Neural cell (in vitro differentiated cells): ENCODE measurements around the gene RGS6. TPM values are rescaled to one million over a fixed set of nuclear protein-coding genes. Genes with fewer than 3 reads are reported as not detected.

Experiments used
- H2AFZ ChIP-seq: fragments of 200-600, 300-800 bp; sonication (generic), shearing (Covaris generic); 2 replicates; pipeline ENCODE4 v1.6.0; 2014; ENCODE audit warnings: low read depth, mild to moderate bottlenecking, antibody characterized with exemption, low read length, moderate library complexity
- H3F3A ChIP-seq: fragments of 200-600 bp; shearing (Covaris generic); 2 replicates; pipeline ENCODE4 v1.6.1; 2016; ENCODE audit warnings: mild to moderate bottlenecking, moderate library complexity, mixed read lengths, antibody characterized with exemption, low read length; ENCODE audit not compliant: insufficient read depth, poor library complexity, severe bottlenecking
- H3K27ac ChIP-seq: fragments of 200-600, 300-800 bp; sonication (generic), shearing (Covaris generic); 2 replicates; pipeline ENCODE4 v1.5.1; 2014; ENCODE audit warnings: mild to moderate bottlenecking, low read length, moderate library complexity
- H3K27me3 ChIP-seq: fragments of 300-800, 200-600 bp; sonication (generic), shearing (Covaris generic); 2 replicates; pipeline ENCODE4 v1.6.0; 2014; ENCODE audit warnings: mild to moderate bottlenecking, low read depth, low read length, moderate library complexity; ENCODE audit not compliant: insufficient read depth
- H3K36me3 ChIP-seq: fragments of 300-800, 200-600 bp; sonication (generic), shearing (Covaris generic); 2 replicates; pipeline ENCODE4 v1.5.1; 2014; ENCODE audit warnings: mild to moderate bottlenecking, antibody characterized with exemption, low read length, moderate library complexity; ENCODE audit not compliant: insufficient read depth
- H3K4me2 ChIP-seq: fragments of 300-800, 200-600 bp; sonication (generic), shearing (Covaris generic); 2 replicates; pipeline ENCODE4 v1.6.0; 2014; ENCODE audit warnings: mild to moderate bottlenecking, low read length
- H3K4me3 ChIP-seq: fragments of 300-800, 200-600 bp; sonication (generic), shearing (Covaris generic); 2 replicates; pipeline ENCODE4 v1.5.1; 2014; ENCODE audit warnings: mild to moderate bottlenecking, low read length, moderate library complexity
- H3K79me2 ChIP-seq: fragments of 200-600 bp; shearing (Covaris generic); replicated peaks from 2 replicates; pipeline ENCODE4 v1.6.0; 2014; ENCODE audit warnings: mild to moderate bottlenecking, low read length, moderate library complexity; ENCODE audit not compliant: insufficient read depth
- H3K9ac ChIP-seq: fragments of 300-800, 200-600 bp; sonication (generic), shearing (Covaris generic); 2 replicates; pipeline ENCODE4 v1.6.1; 2016; ENCODE audit warnings: mild to moderate bottlenecking, low read length, mixed read lengths
- H3K9me2 ChIP-seq: fragments of 200-600 bp; shearing (Covaris generic); 2 replicates; pipeline ENCODE4 v1.6.1; 2016; ENCODE audit warnings: mild to moderate bottlenecking, low read length, mixed read lengths; ENCODE audit not compliant: insufficient read depth
- H3K9me3 ChIP-seq: fragments of 200-600, 300-800 bp; sonication (generic), shearing (Covaris generic); 2 replicates; pipeline ENCODE4 v1.6.1; 2016; ENCODE audit warnings: mild to moderate bottlenecking, mixed run types, low read length, moderate library complexity, mixed read lengths
- H4K20me1 ChIP-seq: fragments of 200-600 bp; shearing (Covaris generic); 2 replicates; pipeline ENCODE4 v1.6.1; 2016; ENCODE audit warnings: mild to moderate bottlenecking, mixed run types; ENCODE audit not compliant: insufficient read depth
- EP300 ChIP-seq: fragments of 450-650 bp; conservative IDR thresholded peaks from 2 replicates; pipeline ENCODE4 v1.6.1; 2014; ENCODE audit warnings: antibody characterized with exemption, mild to moderate bottlenecking, moderate library complexity; ENCODE audit not compliant: poor library complexity, severe bottlenecking
- EZH2 ChIP-seq: fragments of 200-600, 300-800 bp; shearing (Covaris generic), sonication (generic); IDR thresholded peaks from 2 replicates; pipeline ENCODE4 v1.6.1; 2014; ENCODE audit warnings: antibody characterized with exemption, low read length, borderline replicate concordance, mild to moderate bottlenecking; ENCODE audit not compliant: insufficient read depth, poor library complexity, severe bottlenecking
- MXI1 ChIP-seq: fragments of 450-650 bp; conservative IDR thresholded peaks from 2 replicates; pipeline ENCODE4 v1.6.1; 2014; ENCODE audit warnings: antibody characterized with exemption, mild to moderate bottlenecking; ENCODE audit not compliant: poor library complexity, severe bottlenecking
- POLR2AphosphoS5 ChIP-seq: IDR thresholded peaks from 2 replicates; pipeline ENCODE4 v1.6.1; 2012
- RAD21 ChIP-seq: fragments of 450-650 bp; conservative IDR thresholded peaks from 2 replicates; pipeline ENCODE4 v1.6.1; 2014; ENCODE audit warnings: antibody characterized with exemption, mild to moderate bottlenecking, moderate library complexity
- SMC3 ChIP-seq: fragments of 450-650 bp; conservative IDR thresholded peaks from 2 replicates; pipeline ENCODE4 v1.6.1; 2014; ENCODE audit warnings: antibody characterized with exemption, mild to moderate bottlenecking, moderate library complexity; ENCODE audit not compliant: poor library complexity
- TAF1 ChIP-seq: IDR thresholded peaks from 2 replicates; pipeline ENCODE4 v1.6.1; 2012; ENCODE audit warnings: low read depth
- polyA plus RNA-seq: library from polyadenylated mRNA; depleted of rRNA; stranded (reverse); fragments of >200 nt; gene quantifications from 2 replicates; pipeline ENCODE4 v1.2.3, GENCODE V29; 2014
- TF ChIP-seq, protein P1 (sequence below): fragments of 450-650 bp; IDR thresholded peaks from 2 replicates; pipeline ENCODE4 v1.5.1; 2014; ENCODE audit warnings: antibody characterized with exemption, mild to moderate bottlenecking, moderate library complexity; ENCODE audit not compliant: poor library complexity, severe bottlenecking
- TF ChIP-seq, protein P2 (sequence below): IDR thresholded peaks from 2 replicates; pipeline ENCODE4 v1.6.1; 2012; ENCODE audit warnings: borderline replicate concordance

RGS6 gene
- polyA plus RNA-seq, 1 donor from 2014 or later: 7.3 TPM

DNA sequence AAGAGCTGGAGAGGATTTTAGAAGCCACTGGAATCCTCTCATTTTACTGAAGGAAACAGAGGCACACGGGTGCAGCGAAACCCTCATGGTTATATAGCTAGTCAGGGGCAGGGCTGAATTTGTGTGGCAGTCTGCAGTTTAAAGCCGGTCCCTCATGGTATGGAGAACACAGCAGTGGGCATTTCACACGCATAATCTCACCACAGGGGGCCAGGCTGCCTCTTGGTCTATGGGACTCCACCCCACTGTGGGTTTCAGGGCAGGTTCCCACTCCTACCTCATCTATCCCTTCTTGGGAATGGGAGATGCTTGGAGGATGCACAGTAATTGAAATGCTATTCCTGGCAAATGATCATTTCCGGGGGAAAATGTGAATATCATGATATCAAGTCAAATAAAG, 400.6 kb downstream of the RGS6 start:
- Histone ChIP-seq H3K79me2 (no peaks in the 10 kb centered on the region), H3F3A (no peaks in the 10 kb centered on the region), H3K27me3 (no peaks in the 10 kb centered on the region), H2AFZ (no peak overlapping the region), H3K9me2 (no peaks in the 10 kb centered on the region), H3K27ac (no peak overlapping the region), H3K36me3 (no peaks in the 10 kb centered on the region), H3K9me3 (no peaks in the 10 kb centered on the region), H3K9ac (no peak overlapping the region), H4K20me1 (no peaks in the 10 kb centered on the region), H3K4me2 (no peak overlapping the region), H3K4me3 (no peak overlapping the region)
- TF ChIP-seq EZH2: no peak
- no peak for TF ChIP-seq TAF1
- no peak for TF ChIP-seq SMC3
- TF ChIP-seq EP300: no peak
- TF ChIP-seq, protein P1, sequence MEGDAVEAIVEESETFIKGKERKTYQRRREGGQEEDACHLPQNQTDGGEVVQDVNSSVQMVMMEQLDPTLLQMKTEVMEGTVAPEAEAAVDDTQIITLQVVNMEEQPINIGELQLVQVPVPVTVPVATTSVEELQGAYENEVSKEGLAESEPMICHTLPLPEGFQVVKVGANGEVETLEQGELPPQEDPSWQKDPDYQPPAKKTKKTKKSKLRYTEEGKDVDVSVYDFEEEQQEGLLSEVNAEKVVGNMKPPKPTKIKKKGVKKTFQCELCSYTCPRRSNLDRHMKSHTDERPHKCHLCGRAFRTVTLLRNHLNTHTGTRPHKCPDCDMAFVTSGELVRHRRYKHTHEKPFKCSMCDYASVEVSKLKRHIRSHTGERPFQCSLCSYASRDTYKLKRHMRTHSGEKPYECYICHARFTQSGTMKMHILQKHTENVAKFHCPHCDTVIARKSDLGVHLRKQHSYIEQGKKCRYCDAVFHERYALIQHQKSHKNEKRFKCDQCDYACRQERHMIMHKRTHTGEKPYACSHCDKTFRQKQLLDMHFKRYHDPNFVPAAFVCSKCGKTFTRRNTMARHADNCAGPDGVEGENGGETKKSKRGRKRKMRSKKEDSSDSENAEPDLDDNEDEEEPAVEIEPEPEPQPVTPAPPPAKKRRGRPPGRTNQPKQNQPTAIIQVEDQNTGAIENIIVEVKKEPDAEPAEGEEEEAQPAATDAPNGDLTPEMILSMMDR: no peak
- TF ChIP-seq POLR2AphosphoS5: no peak
- TF ChIP-seq RAD21: no peak
- no peak for TF ChIP-seq MXI1
- TF ChIP-seq, protein P2, sequence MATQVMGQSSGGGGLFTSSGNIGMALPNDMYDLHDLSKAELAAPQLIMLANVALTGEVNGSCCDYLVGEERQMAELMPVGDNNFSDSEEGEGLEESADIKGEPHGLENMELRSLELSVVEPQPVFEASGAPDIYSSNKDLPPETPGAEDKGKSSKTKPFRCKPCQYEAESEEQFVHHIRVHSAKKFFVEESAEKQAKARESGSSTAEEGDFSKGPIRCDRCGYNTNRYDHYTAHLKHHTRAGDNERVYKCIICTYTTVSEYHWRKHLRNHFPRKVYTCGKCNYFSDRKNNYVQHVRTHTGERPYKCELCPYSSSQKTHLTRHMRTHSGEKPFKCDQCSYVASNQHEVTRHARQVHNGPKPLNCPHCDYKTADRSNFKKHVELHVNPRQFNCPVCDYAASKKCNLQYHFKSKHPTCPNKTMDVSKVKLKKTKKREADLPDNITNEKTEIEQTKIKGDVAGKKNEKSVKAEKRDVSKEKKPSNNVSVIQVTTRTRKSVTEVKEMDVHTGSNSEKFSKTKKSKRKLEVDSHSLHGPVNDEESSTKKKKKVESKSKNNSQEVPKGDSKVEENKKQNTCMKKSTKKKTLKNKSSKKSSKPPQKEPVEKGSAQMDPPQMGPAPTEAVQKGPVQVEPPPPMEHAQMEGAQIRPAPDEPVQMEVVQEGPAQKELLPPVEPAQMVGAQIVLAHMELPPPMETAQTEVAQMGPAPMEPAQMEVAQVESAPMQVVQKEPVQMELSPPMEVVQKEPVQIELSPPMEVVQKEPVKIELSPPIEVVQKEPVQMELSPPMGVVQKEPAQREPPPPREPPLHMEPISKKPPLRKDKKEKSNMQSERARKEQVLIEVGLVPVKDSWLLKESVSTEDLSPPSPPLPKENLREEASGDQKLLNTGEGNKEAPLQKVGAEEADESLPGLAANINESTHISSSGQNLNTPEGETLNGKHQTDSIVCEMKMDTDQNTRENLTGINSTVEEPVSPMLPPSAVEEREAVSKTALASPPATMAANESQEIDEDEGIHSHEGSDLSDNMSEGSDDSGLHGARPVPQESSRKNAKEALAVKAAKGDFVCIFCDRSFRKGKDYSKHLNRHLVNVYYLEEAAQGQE: no peak

DNA sequence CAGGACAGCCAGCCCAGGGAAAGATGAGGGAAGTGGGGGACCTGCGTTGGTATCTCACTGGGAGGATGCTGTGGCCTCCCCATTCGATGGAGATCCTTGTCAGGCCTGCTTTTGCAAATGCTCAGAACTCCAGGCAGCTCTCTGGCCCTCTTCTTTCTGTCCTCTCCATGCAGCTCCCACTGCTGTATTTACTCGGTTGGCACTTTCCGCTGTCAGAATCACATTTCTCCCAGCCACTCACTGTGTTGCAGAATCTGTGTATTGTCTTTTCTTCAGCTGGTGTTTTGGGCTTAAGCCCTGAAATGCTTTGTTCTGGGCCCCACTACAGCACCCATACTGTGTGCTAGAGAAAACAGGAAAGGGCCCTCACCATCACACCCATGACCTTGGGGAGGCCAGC, 401.1 kb downstream of the RGS6 start:
- Histone ChIP-seq H3K27ac (no peak overlapping the region), H2AFZ (no peak overlapping the region), H3K9ac (no peak overlapping the region), H3K9me3 (no peaks in the 10 kb centered on the region), H3K36me3 (no peaks in the 10 kb centered on the region), H4K20me1 (no peaks in the 10 kb centered on the region), H3F3A (no peaks in the 10 kb centered on the region), H3K27me3 (no peaks in the 10 kb centered on the region), H3K4me3 (no peak overlapping the region), H3K9me2 (no peaks in the 10 kb centered on the region), H3K4me2 (no peak overlapping the region), H3K79me2 (no peaks in the 10 kb centered on the region)
- TF ChIP-seq POLR2AphosphoS5: no peak
- TF ChIP-seq SMC3: no peak
- TF ChIP-seq, protein P1: no peak
- TF ChIP-seq RAD21: no peak
- TF ChIP-seq EP300: no peak
- no peak for TF ChIP-seq MXI1
- TF ChIP-seq EZH2: no peak
- TF ChIP-seq, protein P2: no peak
- TF ChIP-seq TAF1: no peak
